Measurements from ENCODE around the gene DALRD3. TPM values are rescaled to one million over a fixed set of nuclear protein-coding genes. Genes with fewer than 3 reads are reported as not detected.

DALRD3 gene, protein sequence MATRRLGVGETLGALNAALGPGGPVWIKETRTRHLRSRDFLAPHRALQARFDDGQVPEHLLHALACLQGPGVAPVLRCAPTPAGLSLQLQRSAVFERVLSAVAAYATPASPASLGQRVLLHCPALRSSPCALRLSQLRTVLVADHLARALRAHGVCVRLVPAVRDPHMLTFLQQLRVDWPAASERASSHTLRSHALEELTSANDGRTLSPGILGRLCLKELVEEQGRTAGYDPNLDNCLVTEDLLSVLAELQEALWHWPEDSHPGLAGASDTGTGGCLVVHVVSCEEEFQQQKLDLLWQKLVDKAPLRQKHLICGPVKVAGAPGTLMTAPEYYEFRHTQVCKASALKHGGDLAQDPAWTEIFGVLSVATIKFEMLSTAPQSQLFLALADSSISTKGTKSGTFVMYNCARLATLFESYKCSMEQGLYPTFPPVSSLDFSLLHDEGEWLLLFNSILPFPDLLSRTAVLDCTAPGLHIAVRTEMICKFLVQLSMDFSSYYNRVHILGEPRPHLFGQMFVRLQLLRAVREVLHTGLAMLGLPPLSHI
- polyA plus RNA-seq (ENCODE audit: insufficient read length) = 32.6 TPM

GRCh38 chr3:49017971-49018706, at the start of gene DALRD3:
Gene DALRD3 (minus strand): TSS chr3:49018580. CDS start chr3:49018564, 16 bp downstream.
- DNase-seq (ENCODE audit: low read depth) = no peak

DNA sequence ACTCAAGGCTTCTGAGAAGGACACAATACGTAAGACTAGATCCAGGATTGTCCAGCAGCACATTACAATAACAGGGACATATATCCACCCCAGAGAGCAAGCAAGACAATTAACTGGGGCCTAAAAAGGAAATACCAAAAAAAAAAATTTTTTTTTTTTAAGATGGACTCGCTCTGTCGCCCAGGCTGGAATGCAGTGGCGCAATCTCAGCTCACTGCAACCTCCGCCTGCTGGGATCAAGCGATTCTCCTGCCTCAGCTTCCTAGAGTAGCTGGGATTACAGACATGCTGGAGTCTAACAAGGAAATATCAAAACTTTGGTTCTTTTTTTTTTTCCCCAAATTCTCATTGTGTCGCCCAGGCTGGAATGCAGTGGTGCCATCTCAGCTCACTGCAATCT, 39.6 kb upstream of the DALRD3 start:
- no peak for DNase-seq (ENCODE audit: low read depth)

DNA sequence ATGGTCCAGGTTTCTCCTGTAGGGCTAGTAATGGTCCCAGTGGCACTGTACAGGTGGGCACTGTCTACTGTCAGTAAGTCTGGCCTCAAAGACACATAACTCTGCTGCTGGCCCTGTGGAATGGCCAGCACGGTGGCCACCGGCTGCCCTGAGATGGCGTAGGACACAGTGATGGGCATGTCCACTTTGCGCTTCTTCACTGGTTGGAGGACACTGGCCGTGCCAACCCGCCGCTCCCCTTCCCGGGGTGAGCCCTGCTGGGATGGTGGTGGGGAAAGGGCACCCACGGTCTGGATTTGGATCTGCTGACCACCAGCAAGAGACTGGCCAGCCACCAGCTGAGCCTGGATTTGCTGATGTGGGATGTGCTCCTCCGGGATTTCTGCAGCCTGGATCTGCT, 38.9 kb upstream of the DALRD3 start:
- no peak for DNase-seq (ENCODE audit: low read depth)

- DNase-seq (ENCODE audit: low read depth) = no peak
Observed at GRCh38 chr3:49054344-49054862, 36.0 kb upstream of the DALRD3 start.

- no peak for DNase-seq (ENCODE audit: low read depth)
Observed at GRCh38 chr3:49053543-49053942, 35.2 kb upstream of the DALRD3 start.

- no peak for DNase-seq (ENCODE audit: low read depth)
Observed at GRCh38 chr3:49035281-49035680, 16.9 kb upstream of the DALRD3 start.

- no peak for DNase-seq (ENCODE audit: low read depth)
Observed at GRCh38 chr3:49034650-49035049, 16.3 kb upstream of the DALRD3 start.

GRCh38 chr3:49032646-49033304, 14.4 kb upstream of the DALRD3 start:
- no peak for DNase-seq (ENCODE audit: low read depth)

GRCh38 chr3:49030321-49030720, 11.9 kb upstream of the DALRD3 start:
- no peak for DNase-seq (ENCODE audit: low read depth)

DNA sequence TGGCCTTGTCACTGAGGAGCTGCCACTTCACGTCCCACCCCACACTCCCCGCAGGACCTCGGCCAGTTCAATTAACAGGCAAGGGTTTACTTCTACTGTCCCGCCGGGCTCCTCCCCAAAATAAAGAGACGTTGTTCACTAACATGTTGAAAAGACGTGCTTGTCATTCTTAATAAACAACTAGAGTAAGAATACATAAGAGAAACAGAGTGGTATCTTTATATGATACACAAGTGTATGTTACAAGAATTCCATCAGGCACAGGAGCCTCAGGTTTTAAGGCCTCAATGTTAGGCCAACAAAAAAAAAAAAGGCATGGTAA, 11.1 kb upstream of the DALRD3 start:
- no peak for DNase-seq (ENCODE audit: low read depth)

DNA sequence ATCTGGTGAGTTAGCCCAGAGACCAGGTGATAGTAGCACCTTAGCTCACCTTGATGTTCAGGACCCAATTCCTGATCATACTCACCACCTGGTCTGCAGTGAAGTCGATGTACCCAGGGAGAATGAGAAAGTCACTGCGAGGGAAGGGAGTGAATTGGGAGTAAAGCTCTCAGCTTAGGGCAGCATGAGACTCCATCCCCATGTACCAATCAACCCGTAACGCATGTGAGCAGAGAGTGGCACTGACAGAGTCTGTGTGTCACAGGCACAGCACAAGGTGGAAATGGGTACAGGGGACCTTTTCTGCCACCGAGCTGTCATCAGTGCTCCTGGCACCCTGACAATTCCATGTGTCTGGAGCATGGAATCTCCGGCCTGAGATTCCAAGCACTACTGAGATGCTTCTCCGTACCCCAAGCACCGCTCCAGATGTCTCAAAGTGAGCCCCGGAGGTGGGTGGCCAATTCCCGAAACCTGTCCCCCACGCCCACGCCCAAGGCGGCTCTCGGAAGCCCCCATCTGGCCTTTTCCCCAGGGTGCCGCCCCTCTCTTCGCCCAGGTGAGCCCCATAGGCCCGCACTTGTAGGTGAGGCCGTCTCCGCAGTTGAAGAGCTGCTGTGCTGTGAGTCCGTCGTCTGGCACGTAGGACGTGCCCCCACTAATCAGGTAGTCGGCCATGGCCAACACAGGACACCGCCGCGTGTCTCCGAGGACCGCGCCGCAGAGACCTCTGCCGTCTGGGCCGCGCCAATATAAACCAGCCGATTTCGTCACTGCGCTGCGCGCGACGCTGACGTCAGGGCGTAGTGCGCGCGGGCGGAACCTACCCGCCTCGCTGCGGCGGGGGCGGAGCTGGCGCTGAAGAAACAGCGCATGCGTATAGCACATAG, 10.5 kb upstream of the DALRD3 start, which contains the start of gene IMPDH2:
TSS of gene IMPDH2 (minus strand) at position 726 of the 890 bp plus-strand sequence. CDS start at position 678, 48 bp downstream.
- peak; percentile 91 for DNase-seq (ENCODE audit: low read depth)

DNA sequence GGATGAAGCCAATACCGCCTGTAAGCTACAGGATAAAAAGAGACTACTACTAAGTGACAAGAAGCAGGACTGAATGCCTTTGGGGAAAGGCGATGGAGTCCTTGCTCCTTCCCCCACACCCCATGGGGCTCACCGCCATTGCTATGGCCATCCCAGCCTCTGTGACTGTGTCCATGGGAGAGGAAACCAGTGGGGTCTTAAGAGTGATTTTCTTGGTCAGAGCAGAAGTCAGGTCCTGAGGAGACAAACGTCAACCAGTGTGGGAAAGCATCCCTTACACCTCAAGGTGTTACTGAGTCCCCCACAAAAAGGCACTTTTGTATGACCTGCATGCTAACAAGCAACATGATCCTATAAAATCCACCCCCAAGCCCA, 9.9 kb upstream of the DALRD3 start:
- DNase-seq (ENCODE audit: low read depth) = no peak

DNA sequence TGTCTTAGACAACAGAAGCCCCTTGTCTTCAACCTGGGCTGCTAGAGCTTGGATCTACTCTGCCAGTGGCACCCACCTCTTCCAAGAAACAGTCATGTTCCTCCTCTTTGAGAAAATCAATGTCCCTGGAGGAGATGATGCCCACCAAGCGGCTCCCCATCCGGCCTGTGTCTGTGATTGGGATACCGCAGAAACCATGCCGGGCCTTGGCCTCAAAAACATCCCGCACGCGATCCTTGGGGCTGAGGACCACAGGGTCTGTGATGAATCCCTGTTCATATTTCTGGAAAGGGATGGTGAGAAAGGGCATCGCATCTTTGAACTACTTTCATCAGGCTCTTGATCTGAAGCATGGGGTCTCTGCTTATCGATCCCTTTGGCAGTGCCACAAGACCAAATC, 9.3 kb upstream of the DALRD3 start:
- no peak for DNase-seq (ENCODE audit: low read depth)

GRCh38 chr3:49026536-49026935, 8.2 kb upstream of the DALRD3 start:
- no peak for DNase-seq (ENCODE audit: low read depth)

DNA sequence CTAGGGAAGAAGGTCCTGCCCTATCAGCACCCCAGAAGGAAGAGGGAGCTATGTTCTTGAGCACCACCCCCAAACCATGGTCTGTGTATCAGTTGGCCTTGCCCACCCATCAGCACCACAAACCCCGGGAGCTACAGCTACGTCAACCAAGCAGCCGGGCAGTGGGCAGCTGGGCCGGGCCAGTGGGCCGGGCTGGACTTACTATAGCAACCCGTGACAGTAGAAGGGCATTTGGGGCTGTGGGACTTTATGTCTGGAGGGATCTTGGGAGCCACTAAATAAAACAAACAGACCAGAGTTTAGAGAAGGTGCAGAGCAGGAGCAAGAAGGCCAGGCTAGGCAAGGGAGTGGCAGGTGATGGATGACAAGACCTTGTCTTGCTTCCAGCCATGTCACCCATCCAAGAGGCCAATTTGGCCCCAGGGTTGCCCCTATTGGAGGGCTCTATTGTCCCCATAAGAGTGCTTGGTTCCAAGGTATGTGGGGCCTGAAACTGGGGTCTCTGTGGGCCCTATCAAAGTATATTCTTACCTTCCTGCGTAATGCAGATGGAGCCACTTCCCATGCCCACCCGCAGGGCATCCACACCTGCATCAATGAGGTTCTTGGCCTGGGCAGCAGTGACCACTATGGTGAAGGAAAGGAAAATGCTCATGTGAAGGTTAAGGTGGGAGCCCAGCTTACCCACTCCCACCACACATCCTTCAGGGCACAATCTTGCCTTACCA, 7.6 kb upstream of the DALRD3 start:
- no peak for DNase-seq (ENCODE audit: low read depth)

DNA sequence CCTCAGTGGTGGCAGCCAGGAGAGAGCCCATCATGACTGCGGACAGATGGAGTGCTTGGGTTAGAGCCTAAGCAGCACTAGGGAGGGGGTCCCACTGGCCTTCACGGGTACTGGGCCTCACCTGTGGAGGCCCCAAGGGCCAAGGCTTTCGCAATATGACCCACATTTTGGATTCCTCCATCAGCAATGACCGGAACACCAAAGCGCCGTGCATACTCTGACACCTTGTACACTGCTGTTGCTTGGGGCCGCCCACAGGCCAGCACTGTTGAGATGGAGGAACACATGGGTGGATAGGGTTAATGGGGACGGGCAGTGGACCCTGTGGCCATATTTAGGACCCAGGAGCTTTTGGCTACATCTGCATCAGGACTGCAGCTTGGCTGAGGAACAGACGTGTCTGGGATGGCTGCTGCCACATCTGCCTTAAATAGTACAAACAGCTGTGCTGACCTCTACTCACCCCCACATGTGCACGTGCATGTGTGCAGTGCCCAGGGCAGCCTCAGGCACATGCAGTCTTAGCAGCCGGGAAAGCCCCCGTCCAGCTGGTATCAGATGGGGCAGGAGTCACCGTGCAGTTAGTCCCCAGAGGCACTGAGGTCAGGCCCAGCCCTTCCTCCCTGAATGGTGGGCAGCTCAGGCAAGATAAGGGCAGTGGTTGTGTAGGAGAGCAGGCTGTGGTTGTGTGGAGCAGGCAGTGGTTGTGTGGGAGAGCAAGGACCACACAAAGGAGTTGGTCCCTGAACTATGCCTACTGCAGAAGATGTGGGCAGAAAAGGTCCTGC, 6.8 kb upstream of the DALRD3 start:
- DNase-seq (ENCODE audit: low read depth) = no peak

- no peak for DNase-seq (ENCODE audit: low read depth)
Observed at GRCh38 chr3:49024449-49024848, 6.1 kb upstream of the DALRD3 start.

GRCh38 chr3:49023775-49024174, 5.4 kb upstream of the DALRD3 start:
- DNase-seq (ENCODE audit: low read depth) = no peak

GRCh38 chr3:49022688-49023171, 4.3 kb upstream of the DALRD3 start:
- no peak for DNase-seq (ENCODE audit: low read depth)

All from forelimb muscle (tissue), 1 donor.